HEK293 (cell line): Measurements from ENCODE around the gene C16orf92.
A peak's percentile ranks its signal among the peaks of the same experiment; 100 is the strongest.

Source experiments
- CTCF ChIA-PET: fragments of 350-600 bp; formaldehyde crosslinking; extraction: SDS; loops from one replicate; lab custom pipeline; 2021; ENCODE audit warnings: antibody characterized with exemption; lab: Yijun Ruan, JAX
- POLR2A ChIA-PET: fragments of 300-600 bp; formaldehyde crosslinking; extraction: SDS; loops from one replicate; lab custom pipeline; 2020; ENCODE audit warnings: antibody characterized with exemption, inconsistent platforms; lab: Yijun Ruan, JAX
- H3K27ac ChIP-seq: fragments of 200-500 bp; sonication (Bioruptor generic); 2 replicates; pipeline ENCODE4 v1.5.1; 2014; ENCODE audit warnings: low read depth, low read length, control low read depth, inconsistent platforms; ENCODE audit errors: extremely low read depth
- H3K36me3 ChIP-seq, 2 experiments: fragments of 200-500 bp in 1 of 2; sonication (Bioruptor generic) in 1 of 2; 1 replicate in 1 of 2; 2 replicates in 1 of 2; pipeline ENCODE4 v1.5.1; 2014 to 2017; ENCODE audit warnings: inconsistent platforms in 2 of 2, low read length in 2 of 2; ENCODE audit not compliant: control insufficient read depth in 2 of 2, insufficient read depth in 1 of 2
- H3K4me1 ChIP-seq: fragments of 200-500 bp; sonication (Bioruptor generic); 2 replicates; pipeline ENCODE4 v1.5.1; 2014; ENCODE audit warnings: mild to moderate bottlenecking, low read length, inconsistent platforms; ENCODE audit not compliant: control insufficient read depth, insufficient read depth
- H3K4me3 ChIP-seq: 2 replicates; pipeline ENCODE4 v1.5.1; 2011; ENCODE audit warnings: low read depth, mild to moderate bottlenecking, control low read depth, low read length, moderate library complexity
- H3K9me3 ChIP-seq: fragments of 200-500 bp; sonication (Bioruptor generic); 2 replicates; pipeline ENCODE4 v1.5.1; 2014; ENCODE audit warnings: low read depth, low read length, inconsistent platforms; ENCODE audit not compliant: control insufficient read depth, insufficient read depth
- AEBP2 ChIP-seq: fragments of 450-650 bp; formaldehyde crosslinking; IDR thresholded peaks from 2 replicates; pipeline ENCODE4 v1.5.1; 2016; ENCODE audit warnings: missing biosample characterization, missing genetic modification characterization, borderline replicate concordance
- BCL6B ChIP-seq: fragments of 450-650 bp; formaldehyde crosslinking; IDR thresholded peaks from 2 replicates; pipeline ENCODE4 v1.5.1; 2017; ENCODE audit warnings: missing biosample characterization, missing genetic modification characterization
- HOXD13 ChIP-seq: sonication (generic); formaldehyde crosslinking; IDR thresholded peaks from 2 replicates; pipeline ENCODE4 v1.8.0; 2022; ENCODE audit warnings: missing genetic modification reagents, borderline replicate concordance
- OVOL3 ChIP-seq: fragments of 450-650 bp; formaldehyde crosslinking; IDR thresholded peaks from 2 replicates; pipeline ENCODE4 v1.5.1; 2016; ENCODE audit warnings: missing biosample characterization, missing genetic modification characterization
- PRDM2 ChIP-seq: fragments of 450-650 bp; formaldehyde crosslinking; IDR thresholded peaks from 2 replicates; pipeline ENCODE4 v1.5.1; 2016; ENCODE audit warnings: missing biosample characterization, missing genetic modification characterization, borderline replicate concordance
- REPIN1 ChIP-seq: fragments of 450-650 bp; formaldehyde crosslinking; IDR thresholded peaks from 2 replicates; pipeline ENCODE4 v1.5.1; 2017; ENCODE audit warnings: missing biosample characterization, missing genetic modification characterization, low read depth
- TCF7L2 ChIP-seq: IDR thresholded peaks from 2 replicates; pipeline ENCODE4 v1.6.1; 2011; ENCODE audit warnings: low read depth, mild to moderate bottlenecking, inconsistent platforms, low read length, moderate library complexity, borderline replicate concordance
- ZBTB6 ChIP-seq: fragments of 450-650 bp; formaldehyde crosslinking; IDR thresholded peaks from 2 replicates; pipeline ENCODE4 v1.5.1; 2017; ENCODE audit warnings: missing biosample characterization, missing genetic modification characterization
- ZBTB8A ChIP-seq: fragments of 450-650 bp; formaldehyde crosslinking; IDR thresholded peaks from 2 replicates; pipeline ENCODE4 v1.5.1; 2016; ENCODE audit warnings: missing biosample characterization, missing genetic modification characterization
- ZFP37 ChIP-seq: fragments of 450-650 bp; formaldehyde crosslinking; IDR thresholded peaks from 2 replicates; pipeline ENCODE4 v1.5.1; 2016; ENCODE audit warnings: missing biosample characterization, missing genetic modification characterization
- ZNF138 ChIP-seq: fragments of 450-650 bp; formaldehyde crosslinking; IDR thresholded peaks from 2 replicates; pipeline ENCODE4 v1.5.1; 2016; ENCODE audit warnings: missing biosample characterization, missing genetic modification characterization, borderline replicate concordance
- ZNF155 ChIP-seq: fragments of 450-650 bp; formaldehyde crosslinking; IDR thresholded peaks from 2 replicates; pipeline ENCODE4 v1.5.1; 2016; ENCODE audit warnings: missing biosample characterization, missing genetic modification characterization
- ZNF2 ChIP-seq: fragments of 450-650 bp; formaldehyde crosslinking; IDR thresholded peaks from 2 replicates; pipeline ENCODE4 v1.5.1; 2016; ENCODE audit warnings: missing biosample characterization, missing genetic modification characterization
- ZNF335 ChIP-seq: fragments of 450-650 bp; formaldehyde crosslinking; conservative IDR thresholded peaks from 2 replicates; pipeline ENCODE4 v1.5.1; 2016; ENCODE audit warnings: missing biosample characterization, missing genetic modification characterization
- ZNF37A ChIP-seq: fragments of 450-650 bp; IDR thresholded peaks from 2 replicates; pipeline ENCODE4 v1.5.1; 2018; ENCODE audit warnings: missing biosample characterization, missing genetic modification characterization
- ZNF530 ChIP-seq: fragments of 450-650 bp; formaldehyde crosslinking; IDR thresholded peaks from 2 replicates; pipeline ENCODE4 v1.5.1; 2016; ENCODE audit warnings: low read depth, missing biosample characterization, missing genetic modification characterization
- ZNF561 ChIP-seq: fragments of 450-650 bp; IDR thresholded peaks from 2 replicates; pipeline ENCODE4 v1.5.1; 2018; ENCODE audit warnings: missing biosample characterization, missing genetic modification characterization, borderline replicate concordance
- ZNF645 ChIP-seq: fragments of 450-650 bp; formaldehyde crosslinking; IDR thresholded peaks from 2 replicates; pipeline ENCODE4; 2016; ENCODE audit warnings: missing biosample characterization, missing genetic modification characterization
- ZNF660 ChIP-seq: fragments of 450-650 bp; IDR thresholded peaks from 2 replicates; pipeline ENCODE4 v1.5.1; 2018; ENCODE audit warnings: missing biosample characterization, mild to moderate bottlenecking, missing genetic modification characterization
- ZNF843 ChIP-seq: fragments of 450-650 bp; formaldehyde crosslinking; IDR thresholded peaks from 2 replicates; pipeline ENCODE4 v1.5.1; 2016; ENCODE audit warnings: missing biosample characterization, missing genetic modification characterization
- ZSCAN16 ChIP-seq: fragments of 450-650 bp; formaldehyde crosslinking; IDR thresholded peaks from 2 replicates; pipeline ENCODE4 v1.5.1; 2016; ENCODE audit warnings: missing biosample characterization, missing genetic modification characterization

C16orf92 gene

GRCh38 chr16:30065102-30065942 lies 42.3 kb downstream of the C16orf92 start, which contains the start of gene ALDOA (continued):
- no peak for TF ChIP-seq ZNF37A (tag by site-specific recombination)
- peak; percentile 100 for TF ChIP-seq ZBTB8A
- TF ChIP-seq ZNF138 (tag by site-specific recombination) = no peak
- TF ChIP-seq ZNF843 (tag by site-specific recombination) = peak; percentile 87

- Histone ChIP-seq H3K27ac (peak overlapping the region; percentile 100), H3K36me3 (peaks cover 22 to 55% of the 10 kb centered on the region in 2 experiments; a peak in 2 of 3 replicates), H3K4me3 (peak overlapping the region; percentile 94), H3K9me3 (no peaks in the 10 kb centered on the region), H3K4me1 (peaks cover 2% of the 10 kb centered on the region; the same call in 1 of the 2 replicates)
- POLR2A ChIA-PET = interaction anchor here (0.6 to 3.6 kb wide), 34 partner anchors 11 to 1386 kb away, joined by 3 to 70 read pairs (median 4); partner anchors contain the start of genes CORO1A, FBRS, HIRIP3 and MAZ
- CTCF ChIA-PET = interaction anchor here (0.6 to 3.6 kb wide), 13 partner anchors 9 to 548 kb away, joined by 3 to 25 read pairs (median 4); partner anchors contain the start of genes TBX6 and TLCD3B
- TF ChIP-seq BCL6B (tag by site-specific recombination) (no peak), TCF7L2 (no peak), PRDM2 (tag by site-specific recombination) (peak; percentile 78; the same call in 1 of the 2 replicates), REPIN1 (peak; percentile 58; the same call in 1 of the 2 replicates), ZSCAN16 (tag by site-specific recombination) (no peak), ZNF645 (tag by site-specific recombination) (no peak), ZFP37 (tag by site-specific recombination) (no peak), ZNF561 (tag by site-specific recombination) (no peak), ZNF530 (tag by site-specific recombination) (no peak), ZBTB6 (no peak), ZNF335 (tag by site-specific recombination) (peak; percentile 99), HOXD13 (no peak), AEBP2 (tag by site-specific recombination) (no peak), ZNF2 (tag by site-specific recombination) (peak; percentile 70), ZNF155 (tag by site-specific recombination) (no peak), ZNF660 (0 out of 2 replicates have a peak, but pooled peaks have one; percentile 2), OVOL3 (no peak)
Observed at GRCh38 chr16:30065943-30066760, 43.2 kb downstream of the C16orf92 start.
